Neuronal stem cell (in vitro differentiated cells): Measurements from ENCODE around the gene CHMP1B.

Experiments
- DNase-seq: peaks from one replicate; pipeline ENCODE4 v3.0.0-alpha.2; 2013; ENCODE audit warnings: low spot score
- H2AFZ ChIP-seq: one replicate; pipeline ENCODE4 v1.6.1; 2013; ENCODE audit warnings: mild to moderate bottlenecking, low read length, inconsistent platforms
- H2AK5ac ChIP-seq: 2 replicates; pipeline ENCODE4 v1.6.1; 2013; ENCODE audit warnings: low read depth, mild to moderate bottlenecking, inconsistent platforms, low read length, moderate library complexity, mixed read lengths
- H2BK120ac ChIP-seq: 2 replicates; pipeline ENCODE4 v1.6.1; 2013; ENCODE audit warnings: low read depth, mild to moderate bottlenecking, inconsistent platforms, low read length, moderate library complexity, mixed read lengths
- H2BK12ac ChIP-seq: one replicate; pipeline ENCODE4 v1.6.1; 2013; ENCODE audit warnings: low read length, inconsistent platforms
- H2BK15ac ChIP-seq: 2 replicates; pipeline ENCODE4 v1.6.1; 2013; ENCODE audit warnings: mild to moderate bottlenecking, low read length, inconsistent platforms, mixed read lengths
- H2BK5ac ChIP-seq: one replicate; pipeline ENCODE4 v1.6.1; 2013; ENCODE audit warnings: inconsistent platforms, mild to moderate bottlenecking, low read length, moderate library complexity
- H3K14ac ChIP-seq: one replicate; pipeline ENCODE4 v1.6.1; 2013; ENCODE audit warnings: low read length, inconsistent platforms
- H3K18ac ChIP-seq: 2 replicates; pipeline ENCODE4 v1.6.1; 2013; ENCODE audit warnings: low read length, inconsistent platforms
- H3K23ac ChIP-seq: 2 replicates; pipeline ENCODE4 v1.6.1; 2013; ENCODE audit warnings: low read depth, mild to moderate bottlenecking, mixed read lengths, low read length, inconsistent platforms; ENCODE audit not compliant: poor library complexity
- H3K27ac ChIP-seq: replicated peaks from 3 replicates; pipeline ENCODE4 v1.5.1; 2013; ENCODE audit warnings: low read length, inconsistent platforms
- H3K27me3 ChIP-seq, 3 experiments: 2 replicates each; pipeline ENCODE4 v1.6.1; 2013; ENCODE audit warnings: low read length in 3 of 3, mild to moderate bottlenecking in 2 of 3, inconsistent platforms in 1 of 3, low read depth in 1 of 3, mixed read lengths in 1 of 3, moderate library complexity in 1 of 3; ENCODE audit not compliant: control insufficient read depth in 3 of 3, insufficient read depth in 3 of 3
- H3K36me3 ChIP-seq, 2 donors: replicated peaks in 1 of 2; 2 replicates each; pipeline ENCODE4 v1.6.1; 2013; ENCODE audit warnings: low read length in 2 of 2; ENCODE audit not compliant: control insufficient read depth in 2 of 2, insufficient read depth in 2 of 2
- H3K4ac ChIP-seq: 2 replicates; pipeline ENCODE4 v1.6.1; 2013; ENCODE audit warnings: inconsistent platforms, mild to moderate bottlenecking, low read length, moderate library complexity
- H3K4me1 ChIP-seq, 2 donors: 1 replicate in 1 of 2; 2 replicates in 1 of 2; pipeline ENCODE4 v1.6.1; 2013; ENCODE audit warnings: low read length in 2 of 2, low read depth in 1 of 2; ENCODE audit not compliant: control insufficient read depth in 2 of 2, insufficient read depth in 1 of 2
- H3K4me2 ChIP-seq: one replicate; pipeline ENCODE4 v1.6.1; 2013; ENCODE audit warnings: mild to moderate bottlenecking, low read length, inconsistent platforms; ENCODE audit not compliant: insufficient read depth, poor library complexity, severe bottlenecking
- H3K4me3 ChIP-seq, 2 donors: 2 replicates each; pipeline ENCODE4 v1.5.1; 2013; ENCODE audit warnings: low read length in 2 of 2, mild to moderate bottlenecking in 2 of 2, inconsistent platforms in 1 of 2, moderate library complexity in 1 of 2
- H3K79me1 ChIP-seq: one replicate; pipeline ENCODE4 v1.6.1; 2013; ENCODE audit warnings: low read depth, mild to moderate bottlenecking, inconsistent platforms, low read length, moderate library complexity
- H3K9ac ChIP-seq: one replicate; pipeline ENCODE4 v1.6.1; 2013; ENCODE audit warnings: mild to moderate bottlenecking, low read depth, low read length, inconsistent platforms; ENCODE audit not compliant: poor library complexity
- H3K9me3 ChIP-seq, 2 donors: replicated peaks in 1 of 2; 2 replicates each; pipeline versions ENCODE3 to v1.6.1; 2013; ENCODE audit warnings: low read length in 2 of 2, mild to moderate bottlenecking in 2 of 2, inconsistent platforms in 1 of 2, low read depth in 1 of 2, mixed read lengths in 1 of 2, moderate library complexity in 1 of 2; ENCODE audit not compliant: control insufficient read depth in 2 of 2, insufficient read depth in 1 of 2
- H4K8ac ChIP-seq: one replicate; pipeline ENCODE4 v1.6.1; 2013; ENCODE audit warnings: low read depth, mild to moderate bottlenecking, inconsistent platforms, low read length, moderate library complexity
- H4K91ac ChIP-seq: one replicate; pipeline ENCODE4 v1.6.1; 2013; ENCODE audit warnings: low read length, low read depth, mild to moderate bottlenecking, inconsistent platforms; ENCODE audit not compliant: poor library complexity
- WGBS, 2 donors: extraction: QIAGEN DNeasy Blood & Tissue Kit; methylation state at CpG; one replicate each; pipeline ENCODE4 v1.1.7; 2013; ENCODE audit warnings: missing lambda C conversion rate in 2 of 2, mixed read lengths in 1 of 2; ENCODE audit not compliant: insufficient read length in 2 of 2, insufficient replicate concordance in 1 of 2; ENCODE audit errors: extremely low coverage in 2 of 2; 5-methylcytosine and 5-hydroxymethylcytosine counted together

The CHMP1B gene

GRCh38 chr18:11807233-11807632 is 44.0 kb upstream of the CHMP1B start:
- Histone ChIP-seq H4K8ac (no peak overlapping the region), H4K91ac (no peak overlapping the region), H3K9ac (no peak overlapping the region), H3K9me3 (no peaks in the 10 kb centered on the region), H3K27me3 (no peaks in the 10 kb centered on the region), H3K14ac (no peak overlapping the region), H3K79me1 (no peaks in the 10 kb centered on the region), H3K23ac (no peak overlapping the region), H3K4me2 (no peak overlapping the region), H2BK12ac (no peak overlapping the region), H2BK15ac (no peak overlapping the region), H3K4ac (no peak overlapping the region), H2AFZ (no peak overlapping the region), H3K4me1 (peaks cover 7 to 17% of the 10 kb centered on the region in 2 donors), H3K4me3 (no peak overlapping the region), H2BK120ac (no peak overlapping the region), H3K18ac (no peak overlapping the region), H2BK5ac (no peak overlapping the region), H2AK5ac (peak overlapping the region; percentile 24), H3K27ac (no peak overlapping the region), H3K36me3 (no peaks in the 10 kb centered on the region)
- WGBS, 2 donors, result no CpG with 5 or more reads among the region's 7 CpGs
- DNase-seq, result no peak

GRCh38 chr18:11808001-11808855 is 43.0 kb upstream of the CHMP1B start:
- H3K36me3 ChIP-seq, result no peaks in the 10 kb centered on the region
- peak overlapping the region; percentile 60 for H3K27ac ChIP-seq
- H3K79me1 ChIP-seq, result no peaks in the 10 kb centered on the region
- WGBS, 2 donors, result no CpG with 5 or more reads among the region's 11 CpGs
- no peak overlapping the region for H3K23ac ChIP-seq
- peaks cover 4 to 16% of the 10 kb centered on the region in 2 donors for H3K4me1 ChIP-seq
- no peaks in the 10 kb centered on the region for H3K27me3 ChIP-seq
- no peak overlapping the region for H3K9ac ChIP-seq
- H3K4me3 ChIP-seq, result no peak overlapping the region
- no peak overlapping the region for H3K14ac ChIP-seq
- H3K9me3 ChIP-seq, result no peaks in the 10 kb centered on the region
- H4K91ac ChIP-seq, result no peak overlapping the region
- H2BK12ac ChIP-seq, result no peak overlapping the region
- peak overlapping the region; percentile 33 for H2BK15ac ChIP-seq
- H2BK120ac ChIP-seq, result no peak overlapping the region
- no peak overlapping the region for H4K8ac ChIP-seq
- no peak overlapping the region for H2AK5ac ChIP-seq
- no peak for DNase-seq
- no peak overlapping the region for H2AFZ ChIP-seq
- no peak overlapping the region for H3K18ac ChIP-seq
- H3K4me2 ChIP-seq, result no peak overlapping the region
- H3K4ac ChIP-seq, result no peak overlapping the region
- no peak overlapping the region for H2BK5ac ChIP-seq

GRCh38 chr18:11809895-11810294 is 41.3 kb upstream of the CHMP1B start:
- no peak overlapping the region for H3K9ac ChIP-seq
- H3K4me2 ChIP-seq, result no peak overlapping the region
- DNase-seq, result no peak
- H3K9me3 ChIP-seq, result no peaks in the 10 kb centered on the region
- H2AK5ac ChIP-seq, result no peak overlapping the region
- WGBS, 2 donors, result no CpG with 5 or more reads among the region's 6 CpGs
- H2BK12ac ChIP-seq, result no peak overlapping the region
- H4K8ac ChIP-seq, result no peak overlapping the region
- H2BK15ac ChIP-seq, result no peak overlapping the region
- no peak overlapping the region for H3K4ac ChIP-seq
- H3K4me3 ChIP-seq, result no peak overlapping the region
- no peaks in the 10 kb centered on the region for H3K36me3 ChIP-seq
- no peaks in the 10 kb centered on the region for H3K79me1 ChIP-seq
- no peaks in the 10 kb centered on the region for H3K27me3 ChIP-seq
- no peak overlapping the region for H2BK120ac ChIP-seq
- no peak overlapping the region for H3K18ac ChIP-seq
- no peak overlapping the region for H3K14ac ChIP-seq
- no peak overlapping the region for H4K91ac ChIP-seq
- no peak overlapping the region for H2BK5ac ChIP-seq
- H3K23ac ChIP-seq, result no peak overlapping the region
- no peak overlapping the region for H3K27ac ChIP-seq
- no peak overlapping the region for H2AFZ ChIP-seq
- H3K4me1 ChIP-seq, result peaks cover 4 to 16% of the 10 kb centered on the region in 2 donors

GRCh38 chr18:11810379-11810778 is 40.8 kb upstream of the CHMP1B start:
- H3K4ac ChIP-seq, result no peak overlapping the region
- no peak for DNase-seq
- H3K27me3 ChIP-seq, result no peaks in the 10 kb centered on the region
- peaks cover 4 to 16% of the 10 kb centered on the region in 2 donors for H3K4me1 ChIP-seq
- H3K9ac ChIP-seq, result no peak overlapping the region
- no peak overlapping the region for H2BK120ac ChIP-seq
- no peak overlapping the region for H3K18ac ChIP-seq
- H3K23ac ChIP-seq, result no peak overlapping the region
- H2BK15ac ChIP-seq, result no peak overlapping the region
- no peak overlapping the region for H3K4me3 ChIP-seq
- no peak overlapping the region for H2BK5ac ChIP-seq
- no peak overlapping the region for H3K27ac ChIP-seq
- no CpG with 5 or more reads among the region's 3 CpGs for WGBS, 2 donors
- H3K79me1 ChIP-seq, result no peaks in the 10 kb centered on the region
- H3K14ac ChIP-seq, result no peak overlapping the region
- H2AK5ac ChIP-seq, result no peak overlapping the region
- H3K36me3 ChIP-seq, result no peaks in the 10 kb centered on the region
- H4K91ac ChIP-seq, result no peak overlapping the region
- no peak overlapping the region for H2BK12ac ChIP-seq
- no peak overlapping the region for H2AFZ ChIP-seq
- H3K4me2 ChIP-seq, result no peak overlapping the region
- H3K9me3 ChIP-seq, result no peaks in the 10 kb centered on the region
- H4K8ac ChIP-seq, result no peak overlapping the region
